ENCODE measurements around the gene MACROD1. TPM values are rescaled to one million over a fixed set of nuclear protein-coding genes. Genes with fewer than 3 reads are reported as not detected.

The MACROD1 gene
- total and polyA plus RNA-seq, 12 donors: 5.5 to 62.9 (median 26.8) TPM

DNA sequence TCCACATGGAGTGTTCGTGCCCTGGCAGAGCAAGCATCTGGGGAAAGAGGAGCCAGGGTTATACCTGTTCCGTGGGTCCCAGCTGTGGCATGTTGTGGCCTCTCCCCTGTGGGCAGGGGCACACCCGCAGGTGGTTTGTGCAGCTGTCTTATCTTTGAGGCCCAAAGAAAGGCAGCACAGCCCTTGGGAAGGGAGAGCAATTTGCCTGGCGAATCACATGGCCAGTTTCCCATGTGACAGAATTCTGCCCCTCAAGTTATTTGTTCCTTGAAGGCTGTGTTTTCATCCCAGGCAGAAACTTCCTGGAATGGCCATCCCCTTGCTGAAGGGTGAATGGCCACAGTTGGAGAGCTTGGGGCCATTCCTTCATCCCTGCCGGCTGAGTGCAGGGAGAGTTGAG lies 207.9 kb downstream of the MACROD1 start:
- TF ChIP-seq POLR2A (IDR thresholded peaks at IDR 0.05): no peak
- no peak for TF ChIP-seq CTCF (IDR thresholded peaks at IDR 0.05)
- Histone ChIP-seq H3K36me3 (replicated peaks in 1 of 2) (peaks cover 0 to 30% of the 10 kb centered on the region in 2 donors), H3K9me3 (replicated peaks in 1 of 3) (no peaks in the 10 kb centered on the region), H3K4me3 (no peak overlapping the region), H3K27me3 (no peaks in the 10 kb centered on the region), H3K4me1 (replicated peaks in 1 of 2) (no peaks in the 10 kb centered on the region), H3K27ac (no peak overlapping the region)
- intact Hi-C loops (cut with DNase I): no loop called here
- DNase-seq: no peak
- WGBS, 4 donors: 85 to 96% (median 93%) methylated on average over 4 to 5 of the region's 5 CpGs

GRCh38 chr11:63952570-63952969 lies 213.3 kb downstream of the MACROD1 start:
- no peak for DNase-seq
- H3K27me3 ChIP-seq: no peaks in the 10 kb centered on the region
- 90 to 98% (median 98%) methylated on average over 4 of the region's 4 CpGs for WGBS, 4 donors
- H3K4me1 ChIP-seq (replicated peaks in 1 of 2): no peaks in the 10 kb centered on the region
- intact Hi-C loops (cut with DNase I): no loop called here
- H3K4me3 ChIP-seq: no peak overlapping the region
- no peaks in the 10 kb centered on the region for H3K9me3 ChIP-seq (replicated peaks in 1 of 3)
- H3K27ac ChIP-seq: no peak overlapping the region
- TF ChIP-seq POLR2A (IDR thresholded peaks at IDR 0.05): no peak
- H3K36me3 ChIP-seq (replicated peaks in 1 of 2): peaks cover 0 to 46% of the 10 kb centered on the region in 2 donors

DNA sequence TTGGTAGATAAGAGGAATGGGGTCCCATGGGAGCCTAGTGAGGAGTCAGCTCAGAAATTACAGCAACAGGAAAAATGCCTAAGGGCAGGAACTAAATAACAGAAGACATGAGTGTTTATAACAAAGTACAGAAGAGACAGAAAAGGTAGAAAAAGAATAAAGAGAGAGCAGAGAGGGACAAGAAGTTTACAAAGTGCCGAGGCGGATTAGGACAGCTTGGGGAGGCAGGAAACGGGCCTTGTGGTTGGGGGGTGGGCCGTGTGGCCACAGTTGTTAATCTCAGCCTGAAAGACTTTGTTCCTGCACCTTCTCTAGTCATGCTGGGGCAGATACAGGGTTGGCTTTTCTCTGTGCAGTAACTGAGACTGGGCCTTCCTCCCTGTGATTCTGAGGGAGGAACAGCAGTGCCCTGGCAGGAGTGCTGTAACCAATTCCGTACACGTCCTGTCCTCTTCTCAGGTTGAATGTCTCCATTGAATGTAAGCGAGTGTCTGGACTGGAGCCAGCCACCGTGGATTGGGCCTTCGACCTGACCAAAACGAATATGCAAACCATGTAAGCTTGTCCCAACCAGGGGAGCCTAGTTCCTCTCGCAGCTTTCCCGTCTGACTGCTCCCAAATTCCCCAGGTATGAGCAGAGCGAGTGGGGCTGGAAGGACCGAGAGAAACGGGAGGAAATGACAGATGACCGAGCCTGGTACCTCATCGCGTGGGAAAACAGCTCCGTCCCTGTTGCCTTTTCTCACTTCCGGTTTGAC lies 214.0 kb downstream of the MACROD1 start:
- no peaks in the 10 kb centered on the region for H3K9me3 ChIP-seq (replicated peaks in 1 of 3)
- no peaks in the 10 kb centered on the region for H3K4me1 ChIP-seq (replicated peaks in 1 of 2)
- H3K4me3 ChIP-seq: no peak overlapping the region
- H3K27ac ChIP-seq: no peak overlapping the region
- intact Hi-C loops (cut with DNase I): no loop called here
- no peak for DNase-seq
- H3K27me3 ChIP-seq: no peaks in the 10 kb centered on the region
- peaks cover 0 to 52% of the 10 kb centered on the region in 2 donors for H3K36me3 ChIP-seq (replicated peaks in 1 of 2)
- WGBS, 4 donors: 83 to 87% (median 84%) methylated on average over 20 of the region's 20 CpGs
- TF ChIP-seq POLR2A (IDR thresholded peaks at IDR 0.05): no peak
- TF ChIP-seq CTCF (IDR thresholded peaks at IDR 0.05): no peak

Small RNA genes lying within 50 kb of the gene (small RNA-seq; reads per million reads assigned to genes)
- gene RNU6-45P: 0 reads per million in 2 donors

Other genes starting within 250 kb of the MACROD1 start
- 1 to 10 TPM in 6 of 9 donors, under 1 TPM in 1, not detected in 2; 0.52 to 1.8 (median 1.2) TPM for gene RCOR2, start 248.9 kb downstream of the MACROD1 start, total RNA-seq
- gene RCOR2, start 248.9 kb downstream of the MACROD1 start, polyA plus RNA-seq: 1 to 10 TPM in 1 of 3 donors, under 1 TPM in 2; 0.33 to 4.5 (median 0.64) TPM
- 10 to 100 TPM; 11.6 to 61.3 (median 19.7) TPM for gene NAA40, start 227.1 kb downstream of the MACROD1 start, total RNA-seq
- gene NAA40, start 227.1 kb downstream of the MACROD1 start, polyA plus RNA-seq: 10 to 100 TPM; 13.0 to 37.0 (median 29.7) TPM
- gene COX8A, start 191.5 kb downstream of the MACROD1 start, total RNA-seq: 100 to 1,000 TPM; 390 to 690 (median 446) TPM
- gene COX8A, start 191.5 kb downstream of the MACROD1 start, polyA plus RNA-seq: 100 to 1,000 TPM; 279 to 810 (median 358) TPM
- 10 to 100 TPM; 41.4 to 93.7 (median 66.8) TPM for gene OTUB1, start 179.7 kb downstream of the MACROD1 start, total RNA-seq
- gene OTUB1, start 179.7 kb downstream of the MACROD1 start, polyA plus RNA-seq: 10 to 100 TPM; 59.7 to 70.6 (median 60.5) TPM
- gene FLRT1, start 130.2 kb downstream of the MACROD1 start, total RNA-seq: 10 to 100 TPM in 1 of 9 donors, 1 to 10 TPM in 2, under 1 TPM in 2, not detected in 4; 0.33 to 11.1 (median 4.0) TPM
- 1 to 10 TPM in 2 of 3 donors, under 1 TPM in 1; 0.54 to 5.0 (median 2.4) TPM for gene FLRT1, start 130.2 kb downstream of the MACROD1 start, polyA plus RNA-seq
- gene STIP1, start 20.1 kb upstream of the MACROD1 start, total RNA-seq: 100 to 1,000 TPM; 126 to 404 (median 184) TPM
- 100 to 1,000 TPM in 1 of 3 donors, 10 to 100 TPM in 2; 82.1 to 523 (median 91.4) TPM for gene STIP1, start 20.1 kb upstream of the MACROD1 start, polyA plus RNA-seq
- 10 to 100 TPM in 8 of 9 donors, 1 to 10 TPM in 1; 3.2 to 77.0 (median 29.9) TPM for gene FERMT3, start 40.6 kb upstream of the MACROD1 start, total RNA-seq
- 10 to 100 TPM in 2 of 3 donors, 1 to 10 TPM in 1; 5.5 to 57.8 (median 49.0) TPM for gene FERMT3, start 40.6 kb upstream of the MACROD1 start, polyA plus RNA-seq
- gene TRPT1, start 60.1 kb upstream of the MACROD1 start, total RNA-seq: 10 to 100 TPM; 40.8 to 90.3 (median 55.6) TPM
- 100 to 1,000 TPM in 2 of 3 donors, 10 to 100 TPM in 1; 17.9 to 205 (median 175) TPM for gene TRPT1, start 60.1 kb upstream of the MACROD1 start, polyA plus RNA-seq
- gene NUDT22, start 60.2 kb upstream of the MACROD1 start, total RNA-seq: 100 to 1,000 TPM in 2 of 9 donors, 10 to 100 TPM in 7; 67.2 to 126 (median 79.9) TPM
- 100 to 1,000 TPM in 2 of 3 donors, 10 to 100 TPM in 1; 19.5 to 190 (median 101) TPM for gene NUDT22, start 60.2 kb upstream of the MACROD1 start, polyA plus RNA-seq
- 100 to 1,000 TPM in 1 of 9 donors, 10 to 100 TPM in 8; 19.9 to 112 (median 44.3) TPM for gene DNAJC4, start 64.4 kb upstream of the MACROD1 start, total RNA-seq
- 100 to 1,000 TPM in 2 of 3 donors, 10 to 100 TPM in 1; 59.4 to 220 (median 192) TPM for gene DNAJC4, start 64.4 kb upstream of the MACROD1 start, polyA plus RNA-seq
- gene VEGFB, start 68.5 kb upstream of the MACROD1 start, total RNA-seq: 100 to 1,000 TPM in 5 of 9 donors, 10 to 100 TPM in 4; 36.0 to 156 (median 129) TPM
- 100 to 1,000 TPM in 2 of 3 donors, 10 to 100 TPM in 1; 64.4 to 185 (median 158) TPM for gene VEGFB, start 68.5 kb upstream of the MACROD1 start, polyA plus RNA-seq
- 100 to 1,000 TPM in 3 of 9 donors, 10 to 100 TPM in 6; 76.1 to 185 (median 96.1) TPM for gene FKBP2, start 75.0 kb upstream of the MACROD1 start, total RNA-seq
- gene FKBP2, start 75.0 kb upstream of the MACROD1 start, polyA plus RNA-seq: 100 to 1,000 TPM; 206 to 812 (median 791) TPM
- gene PPP1R14B, start 80.8 kb upstream of the MACROD1 start, total RNA-seq: 100 to 1,000 TPM in 7 of 9 donors, 10 to 100 TPM in 2; 77.2 to 212 (median 128) TPM
- 100 to 1,000 TPM in 2 of 3 donors, 10 to 100 TPM in 1; 85.1 to 331 (median 327) TPM for gene PPP1R14B, start 80.8 kb upstream of the MACROD1 start, polyA plus RNA-seq
- 10 to 100 TPM in 8 of 9 donors, 1 to 10 TPM in 1; 5.0 to 65.9 (median 44.0) TPM for gene PLCB3, start 85.4 kb upstream of the MACROD1 start, total RNA-seq
- gene PLCB3, start 85.4 kb upstream of the MACROD1 start, polyA plus RNA-seq: 10 to 100 TPM in 2 of 3 donors, 1 to 10 TPM in 1; 6.6 to 89.5 (median 31.7) TPM
- gene BAD, start 118.6 kb upstream of the MACROD1 start, total RNA-seq: 100 to 1,000 TPM in 5 of 9 donors, 10 to 100 TPM in 4; 72.9 to 219 (median 100) TPM
- 100 to 1,000 TPM in 2 of 3 donors, 1 to 10 TPM in 1; 9.5 to 111 (median 102) TPM for gene BAD, start 118.6 kb upstream of the MACROD1 start, polyA plus RNA-seq
- gene GPR137, start 119.7 kb upstream of the MACROD1 start, total RNA-seq: 10 to 100 TPM; 15.6 to 69.8 (median 48.3) TPM
- 10 to 100 TPM; 16.0 to 41.5 (median 40.9) TPM for gene GPR137, start 119.7 kb upstream of the MACROD1 start, polyA plus RNA-seq
- gene KCNK4, start 125.2 kb upstream of the MACROD1 start, total RNA-seq: under 1 TPM in 1 of 9 donors, not detected in 8; 0.54 TPM
- under 1 TPM in 1 of 3 donors, not detected in 2; 0.10 TPM for gene KCNK4, start 125.2 kb upstream of the MACROD1 start, polyA plus RNA-seq
- gene CATSPERZ, start 134.2 kb upstream of the MACROD1 start, total RNA-seq: under 1 TPM in 2 of 9 donors, not detected in 7; 0.28 to 0.69 TPM
- 1 to 10 TPM in 1 of 3 donors, under 1 TPM in 1, not detected in 1; 0.74 to 1.2 TPM for gene CATSPERZ, start 134.2 kb upstream of the MACROD1 start, polyA plus RNA-seq
- 10 to 100 TPM; 27.5 to 74.4 (median 53.1) TPM for gene ESRRA, start 139.4 kb upstream of the MACROD1 start, total RNA-seq
- 10 to 100 TPM; 18.2 to 62.1 (median 56.0) TPM for gene ESRRA, start 139.4 kb upstream of the MACROD1 start, polyA plus RNA-seq
- 100 to 1,000 TPM; 286 to 991 (median 383) TPM for gene TRMT112, start 151.4 kb upstream of the MACROD1 start, total RNA-seq
- gene TRMT112, start 151.4 kb upstream of the MACROD1 start, polyA plus RNA-seq: 100 to 1,000 TPM; 362 to 855 (median 658) TPM
- gene PRDX5, start 152.0 kb upstream of the MACROD1 start, total RNA-seq: 100 to 1,000 TPM; 324 to 843 (median 433) TPM
- 100 to 1,000 TPM; 403 to 713 (median 555) TPM for gene PRDX5, start 152.0 kb upstream of the MACROD1 start, polyA plus RNA-seq
- 10 to 100 TPM in 8 of 9 donors, 1 to 10 TPM in 1; 8.9 to 22.6 (median 14.4) TPM for gene CCDC88B, start 174.1 kb upstream of the MACROD1 start, total RNA-seq
- gene CCDC88B, start 174.1 kb upstream of the MACROD1 start, polyA plus RNA-seq: 100 to 1,000 TPM in 1 of 3 donors, 10 to 100 TPM in 1, 1 to 10 TPM in 1; 5.1 to 143 (median 47.9) TPM
- gene RPS6KA4, start 193.0 kb upstream of the MACROD1 start, total RNA-seq: 10 to 100 TPM; 13.4 to 89.3 (median 26.3) TPM
- 10 to 100 TPM in 2 of 3 donors, 1 to 10 TPM in 1; 4.9 to 29.8 (median 14.4) TPM for gene RPS6KA4, start 193.0 kb upstream of the MACROD1 start, polyA plus RNA-seq

Measured in adrenal gland (tissue), 12 donors.